Skeletal muscle satellite cell (primary cell): ENCODE data around the gene TSLP. TPM values are rescaled to one million over a fixed set of nuclear protein-coding genes. Genes with fewer than 3 reads are reported as not detected.

Experiments
- H3K27me3 ChIP-seq: 2 replicates; pipeline ENCODE4 v1.7.0; 2013; ENCODE audit warnings: low read length; ENCODE audit not compliant: control insufficient read depth, insufficient read depth
- H3K36me3 ChIP-seq: 2 replicates; pipeline ENCODE4 v1.7.0; 2013; ENCODE audit warnings: mild to moderate bottlenecking, control low read depth, low read length; ENCODE audit not compliant: insufficient read depth
- H3K4me1 ChIP-seq: 2 replicates; pipeline ENCODE4 v1.7.0; 2013; ENCODE audit warnings: low read length; ENCODE audit not compliant: control insufficient read depth, insufficient read depth
- H3K4me2 ChIP-seq: 2 replicates; pipeline ENCODE4 v1.7.0; 2013; ENCODE audit warnings: mild to moderate bottlenecking, low read length
- H3K4me3 ChIP-seq: 2 replicates; pipeline ENCODE4 v1.7.0; 2013; ENCODE audit warnings: low read length
- H3K9ac ChIP-seq: 2 replicates; pipeline ENCODE4 v1.7.0; 2013; ENCODE audit warnings: mild to moderate bottlenecking, low read depth, low read length, moderate library complexity
- H3K9me3 ChIP-seq: replicated peaks from 2 replicates; pipeline ENCODE4 v1.7.0; 2013; ENCODE audit warnings: mild to moderate bottlenecking, control low read depth, low read length
- total RNA-seq: library from RNA; depleted of rRNA; stranded (reverse); fragments of >200 nt; gene quantifications from 2 replicates; pipeline ENCODE4 v1.2.3, GENCODE V29; 2012; rRNA removed

TSLP gene
- total RNA-seq: 5.3 and 11.1 TPM in 2 replicates

- Histone ChIP-seq H3K4me3 (peak within 1 kb of the TSS; percentile 55), H3K9me3 (no peaks in the 10 kb centered on the region), H3K4me1 (peaks cover 43% of the 10 kb centered on the region), H3K4me2 (peak within 1 kb of the TSS; percentile 87), H3K9ac (peak within 1 kb of the TSS; percentile 79), H3K36me3 (peaks cover 6% of the 10 kb centered on the region), H3K27me3 (no peaks in the 10 kb centered on the region)
Observed at GRCh38 chr5:111071413-111071812, at the start of gene TSLP. TSLP (plus strand) TSS chr5:111071713; CDS start chr5:111071891, 178 bp downstream.

- Histone ChIP-seq H3K9me3 (no peaks in the 10 kb centered on the region), H3K4me1 (peaks cover 19% of the 10 kb centered on the region), H3K9ac (no peak overlapping the region), H3K4me3 (no peak overlapping the region), H3K27me3 (no peaks in the 10 kb centered on the region), H3K36me3 (no peaks in the 10 kb centered on the region), H3K4me2 (no peak overlapping the region)
Observed at GRCh38 chr5:111022301-111022700, 49.2 kb upstream of the TSLP start.

- no peak overlapping the region for H3K4me3 ChIP-seq
- no peaks in the 10 kb centered on the region for H3K36me3 ChIP-seq
- H3K27me3 ChIP-seq: no peaks in the 10 kb centered on the region
- H3K4me2 ChIP-seq: no peak overlapping the region
- no peaks in the 10 kb centered on the region for H3K4me1 ChIP-seq
- no peaks in the 10 kb centered on the region for H3K9me3 ChIP-seq
- H3K9ac ChIP-seq: no peak overlapping the region
Observed at GRCh38 chr5:111028865-111029264, 42.6 kb upstream of the TSLP start.

- no peak overlapping the region for H3K9ac ChIP-seq
- no peak overlapping the region for H3K4me3 ChIP-seq
Observed at GRCh38 chr5:111043712-111044506, 27.6 kb upstream of the TSLP start.

GRCh38 chr5:111058064-111058463 is 13.4 kb upstream of the TSLP start:
- no peak overlapping the region for H3K9ac ChIP-seq
- no peak overlapping the region for H3K4me2 ChIP-seq
- no peaks in the 10 kb centered on the region for H3K27me3 ChIP-seq
- H3K9me3 ChIP-seq: no peaks in the 10 kb centered on the region
- no peak overlapping the region for H3K4me3 ChIP-seq
- peaks cover 7% of the 10 kb centered on the region for H3K4me1 ChIP-seq
- H3K36me3 ChIP-seq: no peaks in the 10 kb centered on the region

More at GRCh38 chr5:111043712-111044506, 27.6 kb upstream of the TSLP start:
- Histone ChIP-seq H3K4me2 (no peak overlapping the region), H3K4me1 (peaks cover 16% of the 10 kb centered on the region), H3K36me3 (no peaks in the 10 kb centered on the region), H3K9me3 (no peaks in the 10 kb centered on the region), H3K27me3 (no peaks in the 10 kb centered on the region)

GRCh38 chr5:111060169-111060568 is 11.3 kb upstream of the TSLP start:
- Histone ChIP-seq H3K9me3 (no peaks in the 10 kb centered on the region), H3K9ac (no peak overlapping the region), H3K27me3 (no peaks in the 10 kb centered on the region), H3K4me2 (no peak overlapping the region), H3K36me3 (no peaks in the 10 kb centered on the region), H3K4me3 (no peak overlapping the region), H3K4me1 (peaks cover 11% of the 10 kb centered on the region)

- H3K9me3 ChIP-seq: no peaks in the 10 kb centered on the region
- H3K27me3 ChIP-seq: no peaks in the 10 kb centered on the region
- H3K4me3 ChIP-seq: no peak overlapping the region
- peak overlapping the region; percentile 25 for H3K4me2 ChIP-seq
- peaks cover 11% of the 10 kb centered on the region for H3K4me1 ChIP-seq
- no peak overlapping the region for H3K9ac ChIP-seq
- no peaks in the 10 kb centered on the region for H3K36me3 ChIP-seq
Observed at GRCh38 chr5:111061618-111062017, 9.9 kb upstream of the TSLP start.

GRCh38 chr5:111063709-111064322 is 7.7 kb upstream of the TSLP start:
- Histone ChIP-seq H3K4me2 (no peak overlapping the region), H3K27me3 (no peaks in the 10 kb centered on the region)

GRCh38 chr5:111066261-111066938 is 5.1 kb upstream of the TSLP start:
- Histone ChIP-seq H3K9me3 (no peaks in the 10 kb centered on the region), H3K4me1 (peaks cover 25% of the 10 kb centered on the region), H3K36me3 (no peaks in the 10 kb centered on the region), H3K4me2 (no peak overlapping the region), H3K9ac (no peak overlapping the region), H3K27me3 (no peaks in the 10 kb centered on the region), H3K4me3 (no peak overlapping the region)

More at GRCh38 chr5:111063709-111064322, 7.7 kb upstream of the TSLP start:
- H3K4me3 ChIP-seq: no peak overlapping the region
- no peaks in the 10 kb centered on the region for H3K9me3 ChIP-seq
- H3K36me3 ChIP-seq: no peaks in the 10 kb centered on the region
- peaks cover 11% of the 10 kb centered on the region for H3K4me1 ChIP-seq
- no peak overlapping the region for H3K9ac ChIP-seq

GRCh38 chr5:111068213-111068612 is 3.3 kb upstream of the TSLP start:
- H3K4me2 ChIP-seq: no peak overlapping the region
- no peak overlapping the region for H3K9ac ChIP-seq
- no peaks in the 10 kb centered on the region for H3K27me3 ChIP-seq
- H3K4me3 ChIP-seq: no peak overlapping the region
- H3K4me1 ChIP-seq: peaks cover 31% of the 10 kb centered on the region
- H3K36me3 ChIP-seq: no peaks in the 10 kb centered on the region
- no peaks in the 10 kb centered on the region for H3K9me3 ChIP-seq

GRCh38 chr5:111069839-111070238 is 1.7 kb upstream of the TSLP start:
- H3K9ac ChIP-seq: peak overlapping the region; percentile 2
- no peaks in the 10 kb centered on the region for H3K9me3 ChIP-seq
- no peaks in the 10 kb centered on the region for H3K36me3 ChIP-seq
- H3K4me3 ChIP-seq: peak overlapping the region; percentile 55
- peak overlapping the region; percentile 76 for H3K4me2 ChIP-seq
- H3K27me3 ChIP-seq: no peaks in the 10 kb centered on the region
- peaks cover 33% of the 10 kb centered on the region for H3K4me1 ChIP-seq
